MM.1S (cell line): ENCODE measurements around the gene AP1G2.

Source experiments
- CTCF ChIP-seq: fragments of 300-600 bp; sonication (generic); IDR thresholded peaks from 2 replicates; pipeline ENCODE4 v1.5.1; 2016; ENCODE audit warnings: antibody characterized with exemption, low read length, mixed read lengths
- EZH2 ChIP-seq: fragments of 300-600 bp; sonication (generic); optimal IDR thresholded peaks from 2 replicates; pipeline ENCODE3; 2017; ENCODE audit warnings: low read depth, mild to moderate bottlenecking, antibody characterized with exemption, low read length, mixed read lengths
- EZH2phosphoT487 ChIP-seq: fragments of 300-600 bp; sonication (generic); IDR thresholded peaks from 2 replicates; pipeline ENCODE4 v1.6.1; 2018; ENCODE audit warnings: antibody characterized with exemption, low read length

- TF ChIP-seq EZH2phosphoT487 (no peak), CTCF (no peak), EZH2 (no peak)
These were observed 34.9 kb downstream of the AP1G2 start for GRCh38 chr14:23532658-23533057.
